ENCODE data around the gene GRIA3.

DNA sequence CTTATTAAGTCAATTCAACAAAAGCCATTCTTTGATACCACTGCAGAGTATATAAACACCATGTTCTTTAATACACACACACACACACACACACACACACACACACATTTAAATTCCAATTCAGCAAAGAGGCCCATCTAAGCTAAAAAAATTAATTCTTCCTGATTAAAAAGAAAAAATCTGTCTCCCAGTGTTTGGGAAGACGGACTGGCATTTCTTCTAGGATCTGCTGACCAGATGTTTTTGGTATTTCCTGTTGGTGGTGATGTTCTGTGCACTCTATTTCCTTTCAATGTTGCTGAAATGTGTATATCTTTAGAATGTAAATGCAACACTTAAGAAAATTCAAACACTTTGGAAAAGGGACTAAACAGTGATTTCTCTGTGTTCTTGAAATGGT lies 304.9 kb downstream of the GRIA3 start:
- TF ChIP-seq GATA1 (IDR thresholded peaks at IDR 0.05; ENCODE audit: low read depth, low read length) (no peak), POLR2A (IDR thresholded peaks at IDR 0.05; ENCODE audit: low read length) (no peak)
